Measurements from ENCODE around the gene SORCS1.

Gene SORCS1

GRCh38 chr10:106734220-106734619 lies 430.3 kb downstream of the SORCS1 start:
- no peak for DNase-seq (ENCODE audit: low spot score)

- DNase-seq (ENCODE audit: low spot score) = no peak
Measured at GRCh38 chr10:106728232-106728631, 436.3 kb downstream of the SORCS1 start.

- no peak for DNase-seq (ENCODE audit: low spot score)
Measured at GRCh38 chr10:106727170-106727569, 437.3 kb downstream of the SORCS1 start.

- no peak for DNase-seq (ENCODE audit: low spot score)
Measured at GRCh38 chr10:106722524-106722923, 442.0 kb downstream of the SORCS1 start.

- DNase-seq (ENCODE audit: low spot score) = no peak
Measured at GRCh38 chr10:106720683-106721082, 443.8 kb downstream of the SORCS1 start.

- DNase-seq (ENCODE audit: low spot score) = no peak
Measured at GRCh38 chr10:106716381-106716780, 448.1 kb downstream of the SORCS1 start.

GRCh38 chr10:106714734-106715555 lies 449.6 kb downstream of the SORCS1 start:
- no peak for DNase-seq (ENCODE audit: low spot score)

GRCh38 chr10:106713846-106714245 lies 450.7 kb downstream of the SORCS1 start:
- no peak for DNase-seq (ENCODE audit: low spot score)

GRCh38 chr10:106712988-106713387 lies 451.5 kb downstream of the SORCS1 start:
- DNase-seq (ENCODE audit: low spot score) = no peak

- no peak for DNase-seq (ENCODE audit: low spot score)
Measured at GRCh38 chr10:106711313-106711906, 453.1 kb downstream of the SORCS1 start.

- no peak for DNase-seq (ENCODE audit: low spot score)
Measured at GRCh38 chr10:106708506-106708905, 456.0 kb downstream of the SORCS1 start.

GRCh38 chr10:106707657-106708056 lies 456.8 kb downstream of the SORCS1 start:
- no peak for DNase-seq (ENCODE audit: low spot score)

GRCh38 chr10:106706127-106706526 lies 458.4 kb downstream of the SORCS1 start:
- DNase-seq (ENCODE audit: low spot score) = no peak

- peak; percentile 22 for DNase-seq (ENCODE audit: low spot score)
Measured at GRCh38 chr10:106705681-106706100, 458.8 kb downstream of the SORCS1 start.

GRCh38 chr10:106696239-106696638 lies 468.3 kb downstream of the SORCS1 start:
- no peak for DNase-seq (ENCODE audit: low spot score)

- no peak for DNase-seq (ENCODE audit: low spot score)
Measured at GRCh38 chr10:106694696-106695095, 469.8 kb downstream of the SORCS1 start.

- DNase-seq (ENCODE audit: low spot score) = no peak
Measured at GRCh38 chr10:106682175-106682574, 482.3 kb downstream of the SORCS1 start.

GRCh38 chr10:106680061-106680460 lies 484.4 kb downstream of the SORCS1 start:
- DNase-seq (ENCODE audit: low spot score) = no peak

- no peak for DNase-seq (ENCODE audit: low spot score)
Measured at GRCh38 chr10:106679314-106679713, 485.2 kb downstream of the SORCS1 start.

- DNase-seq (ENCODE audit: low spot score) = no peak
Measured at GRCh38 chr10:106672517-106673175, 491.9 kb downstream of the SORCS1 start.

GRCh38 chr10:106661767-106662140 lies 502.8 kb downstream of the SORCS1 start:
- no peak for DNase-seq (ENCODE audit: low spot score)

- no peak for DNase-seq (ENCODE audit: low spot score)
Measured at GRCh38 chr10:106661133-106661766, 503.3 kb downstream of the SORCS1 start.

- DNase-seq (ENCODE audit: low spot score) = no peak
Measured at GRCh38 chr10:106660550-106660949, 504.0 kb downstream of the SORCS1 start.
